RWPE2 (cell line): ENCODE measurements around the gene AIF1L.

ENCODE experiments used
- ATAC-seq: fragments of 200-7000 bp; cut with Tn5 transposase; 3 replicates; pipeline ENCODE4 v1.9.1; 2021; ENCODE audit warnings: low read depth
- DNase-seq: peaks from one replicate; pipeline ENCODE4 v3.0.0-alpha.2; 2020; ENCODE audit warnings: low spot score
- H3K27ac ChIP-seq: fragments of 450-650 bp; 2 replicates; pipeline ENCODE4 v1.5.1; 2017; ENCODE audit warnings: mild to moderate bottlenecking; ENCODE audit not compliant: poor library complexity, severe bottlenecking
- H3K27me3 ChIP-seq: fragments of 250-450 bp; sonication (Bioruptor Pico); 2 replicates; pipeline ENCODE4 v1.5.1; 2021; ENCODE audit warnings: mild to moderate bottlenecking, moderate library complexity; ENCODE audit not compliant: insufficient read depth, poor library complexity, severe bottlenecking
- H3K36me3 ChIP-seq: fragments of 250-450 bp; sonication (Bioruptor Pico); 2 replicates; pipeline ENCODE4 v1.5.1; 2020; ENCODE audit warnings: low read depth, mild to moderate bottlenecking, moderate library complexity
- H3K4me1 ChIP-seq: fragments of 250-450 bp; sonication (Bioruptor Pico); 2 replicates; pipeline ENCODE4 v1.5.1; 2021; ENCODE audit warnings: mild to moderate bottlenecking, moderate library complexity; ENCODE audit not compliant: insufficient read depth, poor library complexity, severe bottlenecking
- H3K4me3 ChIP-seq: fragments of 250-450 bp; sonication (Bioruptor Pico); 2 replicates; pipeline ENCODE4 v1.5.1; 2021; ENCODE audit warnings: mild to moderate bottlenecking, moderate library complexity; ENCODE audit not compliant: severe bottlenecking
- H3K9me3 ChIP-seq: fragments of 250-450 bp; sonication (Bioruptor Pico); 2 replicates; pipeline ENCODE4 v1.5.1; 2021; ENCODE audit warnings: mild to moderate bottlenecking, moderate library complexity; ENCODE audit not compliant: severe bottlenecking
- TF ChIP-seq, protein P1 (sequence below): fragments of 450-650 bp; IDR thresholded peaks from one replicate; pipeline ENCODE4 v1.5.1; 2017; ENCODE audit warnings: mild to moderate bottlenecking, moderate library complexity; ENCODE audit not compliant: poor library complexity, severe bottlenecking

Gene AIF1L

DNA sequence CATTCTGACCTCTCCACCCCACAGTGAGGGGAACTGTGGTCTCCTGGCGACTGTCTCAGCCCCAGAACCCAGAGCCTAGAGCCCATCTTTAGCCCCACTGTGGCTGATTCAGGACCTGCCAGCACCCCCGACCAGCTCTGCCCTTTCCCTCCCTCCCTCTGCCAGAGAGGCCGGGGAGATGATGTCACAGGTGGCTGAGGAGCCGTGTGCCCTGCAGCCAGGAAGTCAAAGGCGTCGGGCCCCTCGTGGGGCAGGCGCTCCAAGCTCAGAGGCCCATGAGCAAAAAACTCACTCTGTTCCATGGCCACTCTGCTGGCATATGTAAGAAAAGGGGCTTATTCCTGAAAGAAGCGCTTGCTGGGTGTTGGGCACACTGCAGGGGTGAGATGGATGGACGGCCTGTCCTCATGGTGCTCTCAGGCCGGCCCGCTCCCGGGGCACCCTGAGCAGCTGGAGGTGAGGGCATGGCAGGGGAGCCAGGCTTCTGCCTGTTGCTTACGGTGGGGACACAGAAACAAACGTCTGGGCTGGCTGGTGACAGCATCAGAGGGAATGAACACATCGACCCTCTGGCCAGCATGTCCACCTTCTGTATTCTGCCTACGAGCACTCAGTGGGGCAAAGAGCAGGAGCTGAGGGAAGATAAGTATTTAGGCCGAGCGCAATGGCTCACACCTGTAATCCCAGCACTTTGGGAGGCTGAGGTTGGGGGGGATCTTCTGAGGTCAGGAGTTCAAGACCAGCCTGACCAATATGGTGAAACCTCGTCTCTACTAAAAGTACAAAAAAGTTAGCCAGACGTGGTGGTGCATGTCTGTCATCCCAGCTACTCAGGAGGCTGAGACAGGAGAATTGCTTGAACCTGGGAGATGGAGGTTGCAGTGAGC lies 46.3 kb upstream of the AIF1L start:
- Histone ChIP-seq H3K9me3 (peaks cover 4% of the 10 kb centered on the region), H3K4me1 (no peaks in the 10 kb centered on the region), H3K4me3 (no peak overlapping the region), H3K36me3 (no peaks in the 10 kb centered on the region), H3K27me3 (no peaks in the 10 kb centered on the region), H3K27ac (no peak overlapping the region)
- DNase-seq (no peak), ATAC-seq (no peak)
- TF ChIP-seq, protein P1, sequence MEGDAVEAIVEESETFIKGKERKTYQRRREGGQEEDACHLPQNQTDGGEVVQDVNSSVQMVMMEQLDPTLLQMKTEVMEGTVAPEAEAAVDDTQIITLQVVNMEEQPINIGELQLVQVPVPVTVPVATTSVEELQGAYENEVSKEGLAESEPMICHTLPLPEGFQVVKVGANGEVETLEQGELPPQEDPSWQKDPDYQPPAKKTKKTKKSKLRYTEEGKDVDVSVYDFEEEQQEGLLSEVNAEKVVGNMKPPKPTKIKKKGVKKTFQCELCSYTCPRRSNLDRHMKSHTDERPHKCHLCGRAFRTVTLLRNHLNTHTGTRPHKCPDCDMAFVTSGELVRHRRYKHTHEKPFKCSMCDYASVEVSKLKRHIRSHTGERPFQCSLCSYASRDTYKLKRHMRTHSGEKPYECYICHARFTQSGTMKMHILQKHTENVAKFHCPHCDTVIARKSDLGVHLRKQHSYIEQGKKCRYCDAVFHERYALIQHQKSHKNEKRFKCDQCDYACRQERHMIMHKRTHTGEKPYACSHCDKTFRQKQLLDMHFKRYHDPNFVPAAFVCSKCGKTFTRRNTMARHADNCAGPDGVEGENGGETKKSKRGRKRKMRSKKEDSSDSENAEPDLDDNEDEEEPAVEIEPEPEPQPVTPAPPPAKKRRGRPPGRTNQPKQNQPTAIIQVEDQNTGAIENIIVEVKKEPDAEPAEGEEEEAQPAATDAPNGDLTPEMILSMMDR = no peak

DNA sequence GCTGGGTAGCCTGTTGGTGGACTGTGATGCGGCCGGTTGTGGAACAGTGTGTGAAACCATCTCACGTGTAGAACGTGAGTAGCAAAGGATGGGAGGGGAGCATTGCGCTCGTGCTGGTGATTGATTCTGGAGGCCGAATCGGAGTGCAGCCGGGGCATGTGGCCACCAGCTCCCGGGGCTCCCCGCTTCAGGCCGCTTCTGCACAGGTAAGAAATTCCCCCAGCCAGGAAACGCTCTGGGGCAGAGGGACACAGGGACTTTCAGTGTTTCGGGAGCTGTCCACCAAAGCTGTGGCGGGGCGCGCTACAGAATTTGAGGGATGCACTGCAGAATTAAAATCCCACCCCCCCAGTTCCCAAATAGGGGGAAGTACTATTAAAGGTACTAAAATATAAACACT lies 45.5 kb upstream of the AIF1L start:
- H3K27me3 ChIP-seq = no peaks in the 10 kb centered on the region
- TF ChIP-seq, protein P1 = no peak
- H3K4me3 ChIP-seq = no peak overlapping the region

DNA sequence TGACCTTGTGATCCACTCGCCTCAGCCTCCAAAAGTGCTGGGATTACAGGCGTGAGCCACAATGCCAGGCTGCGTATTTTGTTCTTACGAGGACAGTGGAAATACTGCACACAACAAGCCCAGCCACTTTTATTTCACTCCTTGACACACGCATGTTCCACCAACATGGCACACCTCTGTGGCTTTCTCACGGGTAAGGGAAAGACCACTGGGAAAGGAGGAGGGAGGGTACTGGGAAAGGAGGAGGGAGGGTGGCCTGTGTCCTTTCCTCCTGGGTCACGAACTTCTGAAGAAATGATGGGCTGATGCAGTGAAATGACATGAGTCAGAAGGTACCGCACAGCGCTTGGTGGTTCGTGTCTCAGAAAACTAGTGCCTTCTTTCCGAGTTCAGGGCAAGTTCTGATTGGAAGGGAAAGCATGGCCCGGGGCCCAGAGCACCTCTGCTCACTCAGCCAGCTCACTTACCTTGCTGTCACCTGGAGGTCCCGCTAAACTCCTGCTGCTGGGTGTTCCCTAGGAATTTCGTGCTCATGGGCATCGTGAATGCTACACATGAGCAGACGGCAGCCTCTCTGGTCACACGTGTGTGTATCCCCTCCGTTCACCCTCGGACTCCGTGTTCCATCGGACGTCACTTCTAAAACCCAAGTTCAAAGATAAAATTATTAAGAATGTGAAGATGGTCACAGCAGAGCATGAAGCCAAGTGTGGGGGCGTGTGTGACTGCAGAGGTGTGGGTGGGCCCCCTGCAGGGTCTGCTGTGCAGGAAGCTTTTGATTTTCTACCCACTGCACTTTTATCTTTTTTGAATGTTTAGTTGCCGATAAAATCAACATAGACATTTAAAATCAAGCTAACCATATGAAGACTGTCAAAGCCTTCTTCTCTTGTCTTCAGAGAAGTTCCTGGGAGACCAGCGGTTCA lies 44.5 kb upstream of the AIF1L start:
- Histone ChIP-seq H3K4me1 (no peaks in the 10 kb centered on the region), H3K36me3 (no peaks in the 10 kb centered on the region), H3K27ac (no peak overlapping the region), H3K9me3 (peaks cover 8% of the 10 kb centered on the region), H3K4me3 (no peak overlapping the region), H3K27me3 (no peaks in the 10 kb centered on the region)
- TF ChIP-seq, protein P1 = no peak
- no peak for ATAC-seq
- no peak for DNase-seq

More for the DNA sequence above, 45.5 kb upstream of the AIF1L start:
- Histone ChIP-seq H3K4me1 (no peaks in the 10 kb centered on the region), H3K9me3 (peaks cover 5% of the 10 kb centered on the region), H3K27ac (no peak overlapping the region), H3K36me3 (no peaks in the 10 kb centered on the region)
- no peak for DNase-seq
- no peak for ATAC-seq

DNA sequence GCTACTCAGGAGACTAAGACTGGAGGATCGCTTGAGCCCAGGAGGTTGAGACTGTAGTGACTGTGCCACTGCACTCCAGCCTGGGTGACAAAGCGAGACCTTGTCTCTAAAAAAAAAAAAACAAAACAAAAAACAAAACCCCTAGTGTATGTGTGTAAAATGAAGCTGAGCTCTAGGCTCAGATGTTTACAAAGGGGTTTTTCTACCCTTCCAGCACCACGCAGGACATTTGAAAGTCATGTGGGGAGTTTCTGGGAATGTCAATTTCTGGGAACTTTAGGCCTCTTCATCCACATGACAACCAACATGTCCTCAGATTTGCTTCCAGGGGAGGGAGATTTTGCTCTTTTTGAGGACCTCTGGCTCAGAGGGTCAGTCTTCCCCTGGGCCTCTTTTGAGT lies 42.4 kb upstream of the AIF1L start:
- Histone ChIP-seq H3K36me3 (no peaks in the 10 kb centered on the region), H3K9me3 (peaks cover 17% of the 10 kb centered on the region), H3K4me3 (no peak overlapping the region), H3K27ac (no peak overlapping the region), H3K4me1 (no peaks in the 10 kb centered on the region), H3K27me3 (no peaks in the 10 kb centered on the region)
- ATAC-seq = no peak
- DNase-seq = no peak
- TF ChIP-seq, protein P1 = no peak
